ENCODE results near the gene MYO7A.

The MYO7A gene

DNA sequence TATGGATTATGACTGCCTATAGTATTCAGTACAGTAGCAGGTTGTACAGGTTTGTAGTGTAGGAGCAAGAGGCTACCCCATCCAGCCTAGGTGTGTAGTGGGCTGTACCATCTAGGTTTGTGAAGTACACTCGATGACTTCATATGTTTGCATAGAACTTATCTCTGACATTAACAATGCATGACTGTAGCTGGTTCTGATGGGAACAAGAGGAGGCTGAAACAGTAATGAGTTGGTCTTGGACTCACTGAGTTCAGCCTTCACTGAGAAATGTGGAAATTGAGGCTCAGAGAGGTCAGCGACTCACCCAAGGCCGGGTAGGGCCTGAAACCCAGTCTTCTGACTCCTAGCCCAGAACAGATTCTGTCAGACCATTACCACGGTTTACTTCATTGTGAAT lies 13.0 kb downstream of the MYO7A start:
- intact Hi-C loops (cut with DNase I), result no loop called here
- DNase-seq, result peak in 2 of 10 donors; percentile 7 to 17

DNA sequence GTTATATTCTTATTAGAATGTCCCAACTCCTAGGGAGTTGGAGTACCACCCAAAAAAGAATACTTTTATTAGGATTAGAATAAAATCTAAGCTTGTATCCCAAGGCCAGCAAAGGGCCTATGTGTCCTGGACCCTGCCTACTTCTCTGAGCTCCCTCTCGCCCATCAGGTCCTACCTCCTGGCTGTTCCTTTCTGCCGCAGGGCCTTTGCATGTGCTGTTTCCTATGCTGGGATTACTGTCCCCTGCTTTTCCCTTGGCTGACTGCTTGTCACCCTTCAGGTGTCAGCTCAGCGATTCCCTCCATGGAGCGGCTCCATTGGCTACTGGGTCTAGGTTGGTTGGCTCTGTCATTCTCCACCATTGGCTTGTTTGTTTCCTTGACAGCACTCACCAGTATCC lies 13.4 kb downstream of the MYO7A start:
- DNase-seq, result peak in 3 of 10 donors; percentile 11 to 24 (median 22)
- intact Hi-C loops (cut with DNase I), result no loop called here

DNA sequence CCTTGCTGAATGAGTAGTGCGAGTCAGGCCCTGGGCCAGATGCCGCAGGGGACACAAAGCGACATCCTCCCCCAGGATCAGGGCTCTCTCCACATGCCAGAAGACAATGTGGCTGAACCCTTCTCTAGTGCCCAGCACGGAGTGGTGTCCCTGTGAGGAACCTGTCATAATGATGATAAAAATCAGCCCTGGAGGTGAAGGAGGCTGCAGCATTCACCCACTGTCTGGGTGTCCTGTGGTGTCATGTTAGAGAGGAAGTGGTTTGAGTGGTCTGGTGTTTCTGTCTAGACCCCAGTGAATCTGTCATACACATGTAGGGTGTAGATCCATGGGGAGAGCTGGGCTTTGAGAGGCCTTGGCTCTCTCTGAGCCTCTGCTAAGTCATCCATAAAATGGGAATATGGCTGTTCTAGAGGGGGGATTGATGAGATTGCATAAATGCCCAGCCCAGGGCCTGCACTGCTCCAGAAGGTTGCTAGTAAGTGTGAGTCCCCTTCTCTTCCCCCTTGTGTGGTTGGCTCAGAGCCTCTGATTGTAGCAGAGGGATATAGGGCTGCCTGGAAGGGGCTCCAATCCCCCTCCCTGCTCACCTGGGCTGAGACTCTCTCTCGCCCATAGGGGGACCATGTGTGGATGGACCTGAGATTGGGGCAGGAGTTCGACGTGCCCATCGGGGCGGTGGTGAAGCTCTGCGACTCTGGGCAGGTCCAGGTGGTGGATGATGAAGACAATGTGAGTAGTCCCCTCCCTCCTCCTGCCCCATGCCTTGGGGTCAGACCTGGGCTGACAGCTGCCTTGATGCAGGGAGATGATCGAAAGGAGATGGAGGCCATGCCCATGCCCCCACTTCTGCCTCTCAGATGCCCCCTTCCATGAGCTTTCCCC lies 14.3 kb downstream of the MYO7A start:
- peak in 4 of 10 donors; percentile 20 to 69 (median 30) for DNase-seq
- intact Hi-C loops (cut with DNase I), result no loop called here

- DNase-seq, result peak in 3 of 10 donors; percentile 33 to 61 (median 57)
- intact Hi-C loops (cut with DNase I), result no loop called here
Observed at GRCh38 chr11:77143405-77144020, 15.5 kb downstream of the MYO7A start.

GRCh38 chr11:77144196-77144856 lies 16.3 kb downstream of the MYO7A start:
- DNase-seq, result peak in 3 of 10 donors; percentile 37 to 75 (median 68)
- intact Hi-C loops (cut with DNase I), result no loop called here

- intact Hi-C loops (cut with DNase I), result no loop called here
- peak in 4 of 10 donors; percentile 16 to 50 (median 40) for DNase-seq
Observed at GRCh38 chr11:77144857-77145428, 16.9 kb downstream of the MYO7A start.

DNA sequence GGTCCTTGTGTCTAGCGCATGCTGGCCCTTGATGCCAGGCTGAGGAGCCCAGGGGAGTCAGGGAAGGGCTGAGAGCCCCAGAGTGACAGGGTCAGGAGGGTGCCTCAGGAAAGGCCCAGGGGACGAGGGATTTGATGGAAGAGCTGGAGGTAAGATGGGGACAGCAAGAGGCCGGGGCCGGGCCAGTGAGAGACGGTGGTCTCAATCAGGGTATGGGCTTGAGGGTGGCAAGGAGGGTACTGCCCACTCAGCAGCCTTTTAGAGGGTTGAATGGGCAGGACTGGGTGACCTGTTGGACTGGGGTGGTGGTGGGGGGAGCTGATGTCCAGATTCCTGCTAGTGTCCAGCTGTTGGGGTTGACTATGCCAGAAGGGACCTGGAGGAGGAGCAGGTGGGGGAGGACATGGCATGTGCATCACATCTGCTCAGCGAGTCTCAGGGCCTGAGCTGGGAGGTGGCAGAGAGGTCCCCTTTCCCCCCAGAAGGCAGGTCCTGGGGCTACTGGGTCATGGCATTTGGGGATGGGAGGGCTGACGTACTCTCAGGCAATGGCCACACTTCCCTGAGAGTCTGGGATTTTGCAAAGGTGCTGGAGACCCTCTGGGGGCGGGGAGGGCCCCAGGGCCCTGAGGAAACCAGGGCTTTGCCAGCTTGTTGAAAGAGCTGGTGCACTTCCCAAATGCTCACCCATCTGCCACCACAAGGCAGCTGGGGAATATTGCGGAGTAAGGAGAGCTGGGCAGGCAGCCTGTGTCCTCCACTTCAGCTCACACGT lies 18.4 kb downstream of the MYO7A start:
- DNase-seq, result peak in 4 of 10 donors; percentile 23 to 81 (median 74)
- intact Hi-C loops (cut with DNase I), result no loop called here

- DNase-seq, result peak in 1 of 10 donors; percentile 25
- intact Hi-C loops (cut with DNase I), result no loop called here
Observed at GRCh38 chr11:77147036-77147315, 18.9 kb downstream of the MYO7A start.

DNA sequence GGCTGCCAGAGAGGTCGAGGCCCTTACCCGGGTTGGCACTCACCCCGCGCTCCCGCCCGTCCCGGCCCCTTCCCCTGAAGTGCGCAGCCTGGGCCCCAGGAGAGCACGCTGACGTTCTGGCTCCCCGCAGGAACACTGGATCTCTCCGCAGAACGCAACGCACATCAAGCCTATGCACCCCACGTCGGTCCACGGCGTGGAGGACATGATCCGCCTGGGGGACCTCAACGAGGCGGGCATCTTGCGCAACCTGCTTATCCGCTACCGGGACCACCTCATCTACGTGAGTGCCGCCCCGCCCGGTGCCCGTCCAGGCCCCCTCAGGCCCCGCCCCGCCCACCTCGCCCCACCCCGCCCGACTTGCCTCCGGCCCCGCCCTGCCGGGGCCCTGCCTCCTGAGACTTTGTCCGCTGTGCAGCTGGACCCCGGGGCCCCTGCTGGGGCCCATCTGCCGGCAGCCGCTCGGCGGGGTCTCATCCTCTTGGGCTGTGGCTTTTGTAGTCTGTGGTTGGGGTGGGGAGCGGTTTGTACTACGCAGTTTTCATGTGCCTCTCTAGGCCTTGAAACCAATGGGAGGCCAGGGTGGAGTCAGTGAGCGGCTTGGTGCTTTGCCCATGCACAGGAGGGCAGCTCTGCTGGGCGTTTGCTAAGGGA lies 19.7 kb downstream of the MYO7A start:
- DNase-seq, result peak in 4 of 10 donors; percentile 16 to 70 (median 59)
- intact Hi-C loops (cut with DNase I), result no loop called here

DNA sequence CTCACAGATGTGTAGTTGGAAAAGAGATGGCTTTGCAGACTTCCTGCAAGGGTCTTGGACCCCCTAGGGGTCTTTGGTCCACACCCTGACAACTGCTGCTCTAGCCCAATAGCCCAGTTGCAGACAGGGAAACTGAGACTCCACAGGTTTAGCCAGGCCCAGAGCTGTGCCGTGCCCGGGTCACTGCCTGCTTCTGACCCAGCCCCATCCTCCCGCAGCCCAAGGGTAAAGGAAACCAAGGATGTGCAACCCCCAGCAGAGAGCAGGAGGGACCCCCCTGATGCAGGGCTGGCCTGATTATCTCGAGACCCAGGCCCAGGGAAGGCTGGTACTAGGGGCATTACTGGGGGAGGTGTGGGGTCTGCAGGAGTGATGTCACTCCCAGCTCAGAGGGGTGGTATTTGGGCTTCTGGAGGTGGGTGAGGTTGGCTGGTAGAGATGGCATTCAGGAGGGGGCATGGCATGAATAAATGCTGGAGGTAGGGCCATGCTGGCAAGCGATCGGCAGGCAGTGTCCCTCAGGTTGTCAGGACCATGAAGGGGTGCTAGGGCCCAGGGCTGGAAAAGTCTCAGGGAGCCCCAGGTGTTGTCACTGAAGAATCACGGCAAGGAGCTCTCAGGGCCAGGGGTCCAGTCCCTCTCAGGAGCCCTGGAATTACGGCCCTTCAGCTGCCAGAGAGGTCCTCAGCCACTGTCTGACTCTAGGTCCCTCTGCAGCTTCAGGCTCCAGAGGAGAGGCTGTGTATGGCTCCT lies 21.1 kb downstream of the MYO7A start:
- DNase-seq, result peak in 3 of 10 donors; percentile 64 to 74 (median 66)
- intact Hi-C loops (cut with DNase I), result no loop called here

DNA sequence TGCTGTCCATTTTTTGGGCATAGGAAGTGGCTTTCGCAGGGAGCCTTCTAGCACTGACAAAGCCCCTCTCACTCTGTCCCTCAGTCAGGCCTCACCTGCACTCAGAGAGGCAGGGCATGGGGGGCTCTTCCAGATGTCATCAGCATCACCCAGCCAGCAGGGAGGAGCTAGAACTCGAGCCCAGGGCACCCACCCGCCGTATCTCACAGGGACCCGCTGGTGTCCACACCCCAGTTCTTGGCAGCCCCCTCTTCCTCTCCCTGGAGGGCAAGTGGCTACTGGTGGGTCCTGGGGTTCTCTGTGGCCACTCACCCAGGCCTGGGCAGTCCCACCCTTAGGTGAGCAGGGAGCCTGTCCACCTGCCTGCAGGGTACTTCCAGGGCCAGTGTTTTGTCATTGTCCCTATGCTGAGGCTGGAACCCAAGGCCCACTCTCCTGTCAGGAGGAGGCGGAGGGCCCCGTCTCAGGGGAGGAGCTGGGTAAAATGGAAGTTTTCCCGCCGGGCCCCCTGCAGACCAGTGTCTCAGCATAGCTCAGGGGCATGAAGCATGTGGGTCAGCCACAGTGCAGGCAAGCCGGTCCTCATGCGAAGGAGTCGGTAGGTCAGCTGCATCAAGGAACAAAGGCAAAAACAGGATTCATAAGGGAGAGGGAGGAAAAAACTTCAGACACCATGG lies 21.8 kb downstream of the MYO7A start:
- intact Hi-C loops (cut with DNase I), result no loop called here
- DNase-seq, result peak in 3 of 10 donors; percentile 44 to 76 (median 72)

GRCh38 chr11:77150836-77151235 lies 22.8 kb downstream of the MYO7A start:
- peak in 3 of 10 donors; percentile 59 to 77 (median 75) for DNase-seq
- intact Hi-C loops (cut with DNase I), result no loop called here

DNA sequence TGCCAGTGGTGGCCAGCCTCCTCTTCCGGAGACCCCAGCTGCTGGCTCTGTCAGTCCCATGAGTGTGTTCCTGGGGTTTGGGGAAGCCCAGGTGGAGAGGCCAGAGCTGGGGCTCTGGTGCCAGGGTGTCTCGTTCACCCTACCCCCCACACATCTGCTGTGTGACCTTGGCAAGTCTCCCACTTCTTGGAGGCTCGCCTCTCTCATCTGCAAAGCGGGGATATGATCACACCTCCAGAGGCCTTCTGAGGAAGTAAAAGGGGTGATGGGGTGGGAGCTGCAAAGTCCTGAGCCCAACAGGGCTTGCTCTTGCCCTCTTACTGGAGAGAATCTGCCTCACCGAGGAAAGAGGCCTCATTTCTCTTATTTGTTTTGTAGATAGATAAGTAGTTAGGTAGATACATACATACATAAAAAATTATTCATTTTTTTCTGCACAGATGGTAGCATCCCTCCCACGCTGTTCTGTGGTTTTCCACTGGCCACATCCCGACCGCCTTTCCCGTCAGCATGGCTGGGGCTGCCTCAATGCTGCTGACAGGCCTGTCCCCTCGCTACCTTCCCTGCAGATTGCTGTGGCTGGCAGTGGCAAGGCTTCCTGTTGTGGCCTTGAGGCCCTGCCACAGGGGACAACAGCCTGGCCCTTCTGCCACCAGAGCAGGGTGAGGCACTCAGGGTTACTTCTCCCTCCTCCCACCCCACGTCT lies 23.9 kb downstream of the MYO7A start:
- peak in 6 of 10 donors; percentile 47 to 92 (median 68) for DNase-seq
- intact Hi-C loops (cut with DNase I), result no loop called here

GRCh38 chr11:77152846-77153245 lies 24.8 kb downstream of the MYO7A start:
- peak in 3 of 10 donors; percentile 24 to 54 (median 33) for DNase-seq
- intact Hi-C loops (cut with DNase I), result no loop called here

- peak in 3 of 10 donors; percentile 57 to 77 (median 67) for DNase-seq
- intact Hi-C loops (cut with DNase I), result no loop called here
Observed at GRCh38 chr11:77153276-77154185, 25.5 kb downstream of the MYO7A start.

DNA sequence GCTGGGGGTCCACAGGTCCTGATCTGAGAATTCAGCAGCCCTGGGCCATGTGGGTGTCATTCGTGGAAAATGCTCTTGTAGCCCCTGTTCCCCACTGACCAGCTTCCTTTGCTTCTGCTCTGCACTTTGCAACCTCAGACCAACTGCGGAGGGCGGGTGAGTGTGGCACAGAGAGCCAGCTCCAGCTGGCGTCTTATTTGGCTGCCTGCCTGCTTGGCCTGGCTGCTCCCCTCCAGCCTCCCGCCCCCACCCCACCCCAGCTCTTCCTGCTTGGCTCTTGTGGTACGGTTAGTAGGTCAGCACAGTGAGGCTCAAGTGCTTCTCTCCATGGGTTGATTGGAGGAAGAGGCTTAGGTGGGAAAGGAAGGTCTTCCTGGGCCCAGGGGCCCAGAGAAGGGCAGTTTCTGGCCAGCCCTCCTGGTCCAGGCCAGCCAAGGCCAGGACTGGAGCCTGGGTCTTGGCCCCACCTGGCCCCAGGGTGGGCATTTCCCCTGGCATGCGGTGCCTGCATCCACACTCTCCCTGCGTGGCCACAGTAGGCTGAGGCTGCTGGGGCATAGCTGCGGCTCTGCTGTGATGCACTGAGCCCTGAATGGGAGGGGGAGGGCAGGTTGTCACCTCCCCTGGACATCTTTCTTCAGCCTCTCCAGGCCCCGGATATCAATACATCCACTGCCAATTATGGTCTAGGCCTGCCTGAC lies 26.5 kb downstream of the MYO7A start:
- DNase-seq, result peak; percentile 60 to 95 (median 70)
- intact Hi-C loops (cut with DNase I), result no loop called here
